H1 (cell line): Measurements from ENCODE around the gene FRMD4A. TPM values are rescaled to one million over a fixed set of nuclear protein-coding genes. Genes with fewer than 3 reads are reported as not detected.

Source experiments
- BCL11A ChIP-seq, 2 experiments: IDR thresholded peaks; one replicate each; pipeline ENCODE4 v1.6.1; 2011; ENCODE audit warnings: low read depth in 2 of 2, low read length in 2 of 2, mild to moderate bottlenecking in 2 of 2
- RAD21 ChIP-seq, 2 experiments: IDR thresholded peaks in 1 of 2; conservative IDR thresholded peaks in 1 of 2; 2 replicates each; pipeline ENCODE4 v1.6.1; 2011; ENCODE audit warnings: low read depth in 2 of 2, low read length in 2 of 2, improper control_type of control experiment in 1 of 2, inconsistent platforms in 1 of 2, mild to moderate bottlenecking in 1 of 2, moderate library complexity in 1 of 2
- SP2 ChIP-seq: IDR thresholded peaks from 2 replicates; pipeline ENCODE4 v1.6.1; 2012; ENCODE audit warnings: mild to moderate bottlenecking, low read length, inconsistent platforms
- USF2 ChIP-seq: IDR thresholded peaks from 2 replicates; pipeline ENCODE4 v1.6.1; 2011; ENCODE audit warnings: low read length, improper control_type of control experiment
- polyA plus RNA-seq, 7 experiments: library from polyadenylated mRNA; depleted of rRNA in 3 of 7; stranded (reverse) in 5 of 7; unstranded in 2 of 7; fragments of >200 nt in 5 of 7; fragments of 200-250 nt in 2 of 7; gene quantifications; 1 replicate in 5 of 7; 2 replicates in 1 of 7; 4 replicates in 1 of 7; pipeline versions ENCODE4 v1.2.1 to v1.2.3, GENCODE V29; 2011 to 2013; ENCODE audit warnings: missing spikeins in 2 of 7, mixed read lengths in 2 of 7
- total RNA-seq: library from RNA; stranded (reverse); fragmentation: NEBNext Ultra II Directional; extraction: Animal tissue kit (Norgen Biotek cat#: 25700); gene quantifications from 2 replicates; pipeline ENCODE4 v1.2.1, GENCODE V29; 2021

FRMD4A gene
- total and polyA plus RNA-seq, 2 of the 8 experiments (the other 6 are each of a cell fraction or from before 2014, with no cell fraction given) = 38.6 to 39.6 TPM

GRCh38 chr10:13957856-13958255 lies 372.9 kb downstream of the FRMD4A start (continued):
- TF ChIP-seq USF2 = no peak
- TF ChIP-seq RAD21 (IDR thresholded peaks at IDR 0.05 in 1 of 2, conservative IDR thresholded peaks at IDR 0.05 in 1 of 2; ENCODE audit: low read depth in 2 of 2, low read length in 2 of 2) = no peak
- no peak for TF ChIP-seq SP2
- TF ChIP-seq BCL11A (IDR thresholded peaks at IDR 0.05; ENCODE audit: low read depth in 2 of 2, low read length in 2 of 2) = no peak
